A673 (cell line): ENCODE data around the gene ATP5F1C. TPM values are rescaled to one million over a fixed set of nuclear protein-coding genes. Genes with fewer than 3 reads are reported as not detected.

ENCODE experiments used
- BruUV-seq: library from RNA; stranded (reverse); fragments of 400-500 nt; replicated peaks from 2 replicates; lab custom pipeline; 2021; lab: Mats Ljungman, UMichigan
- CTCF ChIA-PET: fragments of 300-600 bp; sonication (Branson Sonifier 250); formaldehyde crosslinking; loops from one replicate; lab custom pipeline; 2022; ENCODE audit warnings: antibody characterized with exemption; lab: Charles Lee
- POLR2A ChIA-PET: fragments of 300-600 bp; sonication (Branson Sonifier 250); formaldehyde crosslinking; loops from one replicate; lab custom pipeline; 2022; ENCODE audit warnings: antibody characterized with exemption; ENCODE audit not compliant: low non-redundant PET; lab: Charles Lee
- DNase-seq: peaks from one replicate; pipeline ENCODE4 v3.0.0-alpha.2; 2015; ENCODE audit warnings: low spot score
- H3K27ac ChIP-seq: fragments of 200-600 bp; sonication (generic); 2 replicates; pipeline ENCODE4 v1.5.1; 2016; ENCODE audit warnings: mixed run types, low read depth, mild to moderate bottlenecking, mixed read lengths, antibody characterized with exemption, low read length; ENCODE audit not compliant: poor library complexity, severe bottlenecking
- H3K27me3 ChIP-seq: fragments of 200-600 bp; sonication (generic); replicated peaks from 2 replicates; pipeline ENCODE4 v1.6.1; 2017; ENCODE audit warnings: mixed run types, low read depth, mild to moderate bottlenecking, mixed read lengths, antibody characterized with exemption, low read length; ENCODE audit not compliant: insufficient read depth, poor library complexity
- H3K36me3 ChIP-seq: fragments of 200-600 bp; sonication (generic); 2 replicates; pipeline ENCODE4 v1.6.1; 2016; ENCODE audit warnings: mixed run types, mild to moderate bottlenecking, mixed read lengths, antibody characterized with exemption, low read length; ENCODE audit not compliant: insufficient read depth, poor library complexity, severe bottlenecking
- H3K4me1 ChIP-seq: fragments of 200-600 bp; sonication (generic); 2 replicates; pipeline ENCODE4 v1.6.1; 2017; ENCODE audit warnings: mixed run types, mild to moderate bottlenecking, mixed read lengths, antibody characterized with exemption, low read length; ENCODE audit not compliant: insufficient read depth, poor library complexity, severe bottlenecking
- H3K4me3 ChIP-seq: fragments of 200-600 bp; sonication (generic); 2 replicates; pipeline ENCODE4 v1.5.1; 2016; ENCODE audit warnings: low read depth, mixed run types, mild to moderate bottlenecking, mixed read lengths, low read length; ENCODE audit not compliant: poor library complexity, severe bottlenecking
- H3K9me3 ChIP-seq: fragments of 200-600 bp; sonication (generic); 2 replicates; pipeline ENCODE4 v1.6.1; 2016; ENCODE audit warnings: mixed run types, low read depth, mild to moderate bottlenecking, mixed read lengths, antibody characterized with exemption, low read length; ENCODE audit not compliant: poor library complexity, severe bottlenecking
- EZH2 ChIP-seq: fragments of 200-600 bp; sonication (generic); IDR thresholded peaks from 2 replicates; pipeline ENCODE4 v1.6.1; 2017; ENCODE audit warnings: borderline replicate concordance, low read depth, mild to moderate bottlenecking, mixed read lengths, antibody characterized with exemption, low read length; ENCODE audit not compliant: poor library complexity, severe bottlenecking
- intact Hi-C: fragments of 100-400 bp; cut with micrococcal nuclease; formaldehyde crosslinking; loops from one replicate; pipeline ENCODE4 v1.10.0; 2022; ENCODE audit not compliant: unreplicated experiment
- total RNA-seq: library from RNA; stranded (reverse); gene quantifications from 2 replicates; pipeline ENCODE4 v1.2.3, GENCODE V29; 2021
- TF ChIP-seq, protein P1 (sequence below): fragments of 300-800, 200-600 bp; sonication (generic); conservative IDR thresholded peaks from 2 replicates; pipeline ENCODE4 v1.5.1; 2017; ENCODE audit warnings: low read depth, mild to moderate bottlenecking, antibody characterized with exemption, low read length, moderate library complexity, mixed read lengths

The ATP5F1C gene
- total RNA-seq, 1 experiment from 2014 or later, result 401 TPM

DNA sequence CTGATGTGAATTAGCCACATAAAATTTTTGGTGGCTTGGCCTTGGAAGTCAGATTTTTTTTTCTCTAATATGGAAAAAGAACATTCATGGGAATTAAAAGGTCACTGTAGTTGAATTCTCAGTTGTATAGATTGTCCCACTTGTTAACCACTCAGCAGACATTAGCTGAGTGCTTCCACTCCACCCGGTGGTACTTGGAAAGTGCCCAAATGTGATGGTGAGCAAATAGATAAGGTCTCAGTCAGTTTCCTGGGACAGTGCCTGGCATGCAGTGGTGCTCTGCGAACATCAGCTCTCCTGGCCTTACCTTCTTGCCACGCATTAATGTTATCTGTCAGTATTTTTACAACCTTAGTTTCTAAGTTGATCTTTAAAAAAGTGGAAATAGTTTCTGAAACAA lies 1.4 kb downstream of the ATP5F1C start:
- H3K4me1 ChIP-seq, result peaks cover 14% of the 10 kb centered on the region
- H3K9me3 ChIP-seq, result no peaks in the 10 kb centered on the region
- peak; percentile 14 for DNase-seq
- intact Hi-C loops, result no loop called here
- ChIA-PET CTCF (no interaction called here), POLR2A (no interaction called here)
- H3K27ac ChIP-seq, result no peak overlapping the region
- H3K36me3 ChIP-seq, result peaks cover 11% of the 10 kb centered on the region
- no peak for TF ChIP-seq EZH2
- TF ChIP-seq, protein P1, sequence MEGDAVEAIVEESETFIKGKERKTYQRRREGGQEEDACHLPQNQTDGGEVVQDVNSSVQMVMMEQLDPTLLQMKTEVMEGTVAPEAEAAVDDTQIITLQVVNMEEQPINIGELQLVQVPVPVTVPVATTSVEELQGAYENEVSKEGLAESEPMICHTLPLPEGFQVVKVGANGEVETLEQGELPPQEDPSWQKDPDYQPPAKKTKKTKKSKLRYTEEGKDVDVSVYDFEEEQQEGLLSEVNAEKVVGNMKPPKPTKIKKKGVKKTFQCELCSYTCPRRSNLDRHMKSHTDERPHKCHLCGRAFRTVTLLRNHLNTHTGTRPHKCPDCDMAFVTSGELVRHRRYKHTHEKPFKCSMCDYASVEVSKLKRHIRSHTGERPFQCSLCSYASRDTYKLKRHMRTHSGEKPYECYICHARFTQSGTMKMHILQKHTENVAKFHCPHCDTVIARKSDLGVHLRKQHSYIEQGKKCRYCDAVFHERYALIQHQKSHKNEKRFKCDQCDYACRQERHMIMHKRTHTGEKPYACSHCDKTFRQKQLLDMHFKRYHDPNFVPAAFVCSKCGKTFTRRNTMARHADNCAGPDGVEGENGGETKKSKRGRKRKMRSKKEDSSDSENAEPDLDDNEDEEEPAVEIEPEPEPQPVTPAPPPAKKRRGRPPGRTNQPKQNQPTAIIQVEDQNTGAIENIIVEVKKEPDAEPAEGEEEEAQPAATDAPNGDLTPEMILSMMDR, result no peak
- no peaks in the 10 kb centered on the region for H3K27me3 ChIP-seq
- BruUV-seq, result no TSS peak
- H3K4me3 ChIP-seq, result peak overlapping the region; percentile 82

DNA sequence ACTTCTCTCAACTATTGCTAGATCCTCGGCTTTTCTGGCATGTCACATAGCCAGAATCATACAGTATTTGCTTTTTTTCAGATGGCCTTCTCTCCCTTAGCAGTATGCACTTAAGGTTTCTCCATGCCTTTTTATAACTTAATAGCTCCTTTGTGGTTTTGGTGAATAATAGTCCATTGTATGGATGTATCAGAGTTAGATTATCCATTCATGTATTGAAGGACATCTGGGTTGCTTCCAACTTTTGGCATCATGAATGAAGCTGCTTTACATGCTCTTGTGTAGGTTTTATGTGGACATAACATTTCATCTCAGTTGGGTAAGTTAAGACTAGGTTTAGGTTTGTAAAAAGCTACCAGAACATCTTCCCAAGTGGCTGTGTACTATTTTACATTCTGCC lies 4.6 kb downstream of the ATP5F1C start:
- CTCF ChIA-PET, result no interaction called here
- TF ChIP-seq, protein P1, result no peak
- TF ChIP-seq EZH2, result no peak
- H3K36me3 ChIP-seq, result peaks cover 20% of the 10 kb centered on the region
- DNase-seq, result no peak
- no TSS peak for BruUV-seq
- POLR2A ChIA-PET, result no interaction called here
- no peaks in the 10 kb centered on the region for H3K27me3 ChIP-seq
- H3K4me1 ChIP-seq, result peaks cover 8% of the 10 kb centered on the region
- no peak overlapping the region for H3K4me3 ChIP-seq
- H3K9me3 ChIP-seq, result no peaks in the 10 kb centered on the region
- intact Hi-C loops, result no loop called here
- no peak overlapping the region for H3K27ac ChIP-seq

DNA sequence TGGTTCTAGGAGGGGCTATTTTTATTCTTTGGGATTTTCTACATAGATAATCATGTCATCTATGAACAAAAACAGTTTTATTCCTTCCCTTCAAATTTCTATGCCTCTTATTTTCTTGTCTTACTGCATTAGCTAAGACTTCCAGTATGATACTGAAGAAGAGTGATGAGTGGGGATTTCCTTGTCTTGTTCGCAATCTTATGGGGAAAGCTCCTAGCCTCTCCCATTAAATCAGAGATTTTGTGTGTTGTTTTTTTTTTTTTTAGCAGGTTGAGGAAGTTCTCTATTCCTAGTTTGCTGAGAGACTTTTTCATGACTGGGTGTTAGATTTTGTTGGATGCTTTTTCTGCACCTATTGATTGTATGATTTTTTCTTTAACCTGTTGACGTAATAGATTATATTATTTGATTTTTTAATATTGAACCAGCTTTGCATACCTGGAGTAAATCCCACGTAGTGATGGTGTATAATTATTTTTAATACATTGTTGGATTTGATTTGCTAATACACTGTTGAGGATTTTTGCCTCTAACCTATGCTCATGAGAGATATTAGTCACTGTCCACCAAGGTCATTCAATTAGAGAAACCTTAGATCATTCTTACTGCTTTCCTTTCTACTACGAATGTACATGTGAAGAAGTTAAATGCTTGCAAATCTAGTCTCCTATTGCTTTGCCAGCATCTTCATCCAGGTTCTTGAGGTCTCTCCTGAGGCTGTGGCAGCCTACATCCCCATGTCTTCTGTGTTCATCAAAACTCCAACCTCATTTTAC lies 6.5 kb downstream of the ATP5F1C start:
- CTCF ChIA-PET, result no interaction called here
- POLR2A ChIA-PET, result no interaction called here
- intact Hi-C loops, result no loop called here
- Histone ChIP-seq H3K36me3 (peaks cover 39% of the 10 kb centered on the region), H3K4me1 (peaks cover 6% of the 10 kb centered on the region), H3K27me3 (no peaks in the 10 kb centered on the region), H3K27ac (no peak overlapping the region), H3K4me3 (no peak overlapping the region), H3K9me3 (no peaks in the 10 kb centered on the region)
- TF ChIP-seq, protein P1, result no peak
- no peak for TF ChIP-seq EZH2
- BruUV-seq, result no TSS peak
- no peak for DNase-seq
